GM18873 (cell line): ENCODE data around the gene SYNE2.
"Not testable (repeated sequence)": the region's sequence is repeated elsewhere in the genome, so short reads cannot be mapped to it uniquely, and the experiment has no call there.

Source experiments
- ATAC-seq: cut with Tn5 transposase; IDR thresholded peaks from one replicate; pipeline ENCODE4 v1.9.1; 2021; ENCODE audit warnings: mild to moderate bottlenecking, moderate library complexity, moderate number of reproducible peaks; ENCODE audit not compliant: unreplicated experiment, low FRiP score

SYNE2 gene

GRCh38 chr14:64112867-64113678 lies 260.3 kb downstream of the SYNE2 start:
- no peak for ATAC-seq

- no peak for ATAC-seq
These were observed 261.4 kb downstream of the SYNE2 start for GRCh38 chr14:64114166-64114565.

DNA sequence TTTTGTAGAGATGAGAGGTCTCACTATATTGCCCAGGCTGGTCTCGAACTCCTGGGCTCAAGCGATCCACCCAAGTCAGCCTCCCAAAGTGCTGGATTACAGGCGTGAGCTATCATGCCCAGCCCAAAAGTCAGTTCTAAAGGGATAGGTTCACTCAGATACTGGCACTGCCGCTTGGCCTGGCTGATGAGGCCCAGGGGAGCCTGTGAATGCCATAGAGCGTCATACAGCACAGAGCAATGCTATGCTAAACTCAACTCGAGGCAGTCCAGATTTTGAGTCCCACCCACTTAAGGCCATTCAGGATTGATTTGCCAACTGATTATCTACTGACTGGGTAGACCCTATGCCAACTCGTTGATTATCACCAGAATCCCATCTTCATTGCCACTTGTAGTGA lies 262.0 kb downstream of the SYNE2 start:
- no peak for ATAC-seq

DNA sequence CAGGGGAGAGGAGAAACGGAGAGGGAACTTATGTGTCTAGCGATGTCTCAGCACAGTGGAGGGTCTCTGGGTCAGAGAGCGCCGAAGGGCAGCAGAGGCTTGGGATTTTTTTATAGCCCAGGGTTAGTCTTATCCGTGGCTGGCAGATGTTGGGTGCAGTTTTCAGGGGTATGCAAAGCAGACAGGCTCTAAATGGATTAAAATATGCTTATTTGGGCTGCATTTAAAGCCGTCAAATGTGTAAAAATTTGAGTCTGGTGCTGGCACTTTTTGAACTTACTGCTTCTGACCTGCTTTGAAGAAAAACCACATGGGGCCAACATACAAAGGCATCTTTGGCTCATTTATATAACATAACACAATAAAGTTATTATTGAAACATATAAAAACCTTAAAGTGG lies 262.6 kb downstream of the SYNE2 start:
- ATAC-seq: no peak

GRCh38 chr14:64117671-64118402 lies 265.0 kb downstream of the SYNE2 start:
- no peak for ATAC-seq

DNA sequence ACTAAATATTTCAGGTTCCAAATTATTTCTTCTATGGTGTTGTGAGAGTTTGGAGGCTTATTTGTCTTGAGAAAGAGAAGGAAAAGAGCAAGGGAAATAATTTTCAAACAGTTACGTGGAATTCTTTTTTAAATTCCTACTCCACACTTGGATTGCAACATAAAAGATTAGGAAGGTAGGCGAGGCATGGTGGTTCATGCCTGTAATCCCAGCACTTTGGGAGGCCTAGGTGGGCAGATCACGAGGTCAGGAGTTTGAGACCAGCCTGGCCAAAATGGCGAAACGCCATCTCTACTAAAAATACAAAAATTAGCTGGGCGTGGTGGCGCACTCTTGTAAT lies 265.6 kb downstream of the SYNE2 start:
- ATAC-seq: not testable (repeated sequence)

DNA sequence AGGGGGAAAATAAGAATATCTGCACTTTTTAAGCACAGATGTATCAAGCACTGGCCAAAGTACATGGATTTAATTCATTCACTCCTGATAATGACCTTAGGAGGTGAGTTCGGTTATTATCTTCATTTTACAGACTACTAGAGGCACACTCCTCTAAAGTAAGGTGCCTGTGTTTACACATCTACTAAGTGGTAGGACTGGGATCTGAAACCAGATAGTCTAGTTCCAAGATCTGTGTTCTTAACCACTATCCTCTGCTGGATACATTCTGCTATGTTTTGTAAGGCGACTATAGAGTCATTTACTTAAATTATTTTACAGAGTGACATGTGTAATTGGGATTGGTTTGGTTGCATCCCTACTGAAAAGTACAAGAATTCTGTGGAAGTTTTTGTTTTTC lies 266.1 kb downstream of the SYNE2 start:
- ATAC-seq: no peak

DNA sequence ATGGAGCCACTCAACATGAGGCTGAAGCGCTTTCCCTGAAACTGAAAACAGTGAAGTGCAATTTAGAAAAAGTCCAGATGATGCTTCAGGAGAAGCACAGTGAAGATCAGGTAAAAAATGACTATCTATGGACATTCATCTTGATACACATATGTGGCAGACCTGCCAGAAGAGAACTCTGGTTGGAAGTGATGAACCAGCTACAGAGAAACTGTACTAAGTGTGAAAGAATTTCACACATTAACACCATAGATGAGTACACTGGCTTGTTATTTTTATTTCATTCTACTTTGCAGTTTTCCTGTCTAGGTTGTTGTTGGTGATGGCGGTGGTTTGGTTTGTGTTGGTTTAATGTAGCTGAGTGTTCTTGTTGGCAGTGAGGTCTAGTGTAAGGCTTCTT lies 266.7 kb downstream of the SYNE2 start:
- no peak for ATAC-seq

DNA sequence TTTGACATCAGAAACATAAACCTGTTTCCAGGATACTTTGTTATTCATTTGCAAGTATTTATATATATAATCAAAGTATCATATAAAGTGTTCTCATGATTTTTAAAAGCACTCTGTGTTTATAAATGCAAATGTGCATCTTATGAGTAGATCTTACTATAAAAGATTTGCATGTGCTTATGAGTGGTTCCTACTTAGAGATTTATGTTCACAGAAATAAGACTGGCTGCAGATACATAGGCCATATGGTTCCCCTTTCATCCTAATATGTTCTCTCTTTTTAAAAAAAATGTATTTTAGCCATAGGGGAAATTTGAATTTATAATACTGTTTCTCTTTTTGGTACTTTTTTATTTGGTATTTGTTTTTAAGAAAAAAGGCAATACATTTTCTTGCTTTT lies 267.2 kb downstream of the SYNE2 start:
- ATAC-seq: no peak

DNA sequence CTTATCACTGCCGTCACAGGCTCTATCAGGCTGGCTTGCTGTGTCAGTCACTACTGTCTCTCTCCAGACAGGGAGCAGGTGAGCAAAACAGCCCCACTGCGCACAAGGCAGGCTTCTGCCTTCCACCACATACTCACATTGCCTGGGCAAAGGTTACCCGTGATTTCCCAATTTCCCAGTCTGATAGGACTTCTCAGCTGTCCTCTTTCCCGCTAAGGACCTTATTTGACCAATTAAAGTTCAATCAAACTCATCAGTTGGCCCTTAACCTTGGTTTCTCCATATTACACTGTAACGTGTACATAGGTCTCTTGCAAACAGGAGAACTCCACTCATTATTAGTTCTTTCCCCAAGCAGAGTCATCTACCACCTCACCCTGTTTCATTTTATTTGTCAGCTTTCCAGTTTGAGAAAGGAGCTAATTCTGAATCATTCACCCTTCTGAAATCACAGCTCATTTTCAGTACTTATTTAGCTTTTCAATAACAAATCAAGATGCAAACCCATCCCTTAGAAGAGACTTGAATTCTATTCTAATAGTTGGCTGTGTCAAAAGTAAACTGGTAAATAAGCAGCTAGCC lies 270.5 kb downstream of the SYNE2 start:
- ATAC-seq: no peak

DNA sequence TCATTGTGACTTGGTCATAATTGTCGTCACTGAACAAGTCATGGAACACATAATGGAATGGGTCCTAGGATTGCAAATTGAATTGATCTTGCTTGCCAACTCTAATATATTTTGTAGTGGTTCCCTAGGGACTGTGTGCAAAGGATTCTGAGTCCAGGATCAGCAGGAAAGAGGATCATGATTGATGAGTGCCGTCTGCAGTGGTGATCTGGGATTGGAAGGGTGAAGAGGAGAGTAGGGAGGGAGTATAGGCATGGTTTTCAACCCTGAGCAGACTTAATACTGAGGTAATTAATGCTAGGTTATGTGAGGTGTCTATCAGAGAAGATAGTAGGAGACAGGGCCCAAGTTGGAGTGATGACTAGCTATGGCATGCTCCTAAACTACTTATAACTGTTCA lies 272.5 kb downstream of the SYNE2 start:
- no peak for ATAC-seq

DNA sequence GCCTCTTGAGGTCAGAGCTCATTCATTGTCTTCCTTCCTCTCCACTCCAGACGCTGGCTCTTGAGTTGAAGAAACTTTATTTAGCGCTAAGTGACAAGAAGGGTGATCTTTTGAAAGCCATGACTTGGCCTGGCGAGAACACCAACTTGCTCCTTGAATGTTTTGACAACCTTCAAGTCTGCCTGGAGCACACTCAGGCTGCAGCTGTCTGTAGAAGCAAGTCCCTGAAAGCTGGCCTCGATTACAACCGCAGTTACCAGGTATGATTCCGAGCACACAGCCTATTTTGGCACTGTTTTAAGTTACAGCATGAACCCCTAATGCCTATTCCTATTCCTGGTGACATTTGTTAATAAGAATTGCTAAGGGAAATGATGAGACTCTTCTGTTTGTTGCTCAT lies 273.7 kb downstream of the SYNE2 start:
- ATAC-seq: no peak

- no peak for ATAC-seq
These were observed 285.0 kb downstream of the SYNE2 start for GRCh38 chr14:64137657-64138290.

DNA sequence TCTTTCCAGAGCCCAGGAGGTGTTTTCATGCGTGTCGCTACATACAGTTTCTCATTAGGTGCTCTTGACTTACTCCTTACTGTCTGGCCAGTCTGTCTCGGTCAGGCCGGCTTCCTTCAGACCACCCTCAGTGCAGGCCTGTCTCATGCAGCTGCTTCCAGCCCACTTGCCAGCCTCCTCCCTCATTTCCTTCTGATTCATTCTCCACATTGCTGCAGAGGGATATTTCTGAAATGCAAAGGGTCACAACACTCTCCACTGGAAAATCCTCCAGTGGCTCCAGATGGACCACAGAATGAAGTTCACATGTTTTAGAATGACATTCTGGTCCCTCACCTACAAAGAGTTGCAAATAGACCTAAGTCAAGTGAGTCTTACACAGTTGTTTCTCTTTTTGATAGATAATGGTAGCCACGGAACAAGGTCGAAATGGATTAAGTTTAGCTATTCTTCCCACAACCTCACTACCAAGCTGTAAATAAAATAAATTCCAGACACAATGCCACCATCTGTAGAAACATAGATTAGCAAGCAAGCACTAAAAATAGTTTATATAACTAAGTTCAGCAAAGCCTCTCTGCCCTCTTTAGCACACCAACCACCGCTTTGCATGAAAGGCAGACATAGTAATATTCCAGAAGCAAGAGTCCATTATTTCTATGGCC lies 294.5 kb downstream of the SYNE2 start:
- ATAC-seq: no peak

DNA sequence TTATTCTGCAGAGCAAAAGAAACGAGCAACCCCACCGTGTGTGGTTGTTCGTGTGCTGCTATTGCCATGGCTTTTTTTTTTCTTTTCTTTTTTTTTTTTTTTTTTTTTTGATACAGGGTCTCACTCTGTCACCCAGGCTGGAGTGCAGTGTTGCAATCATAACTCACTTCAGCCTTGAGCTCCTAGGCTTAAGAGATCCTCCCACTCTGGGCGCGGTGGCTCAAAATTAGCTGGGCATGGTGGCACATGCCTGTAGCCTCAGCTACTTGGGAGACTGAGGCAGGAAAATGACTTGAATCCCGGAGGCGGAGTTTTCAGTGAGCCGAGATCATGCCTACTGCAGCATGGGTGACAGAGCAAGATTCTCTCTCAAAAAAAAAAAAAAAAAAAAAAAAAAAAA lies 297.1 kb downstream of the SYNE2 start:
- no peak for ATAC-seq

GRCh38 chr14:64158608-64159007 lies 305.8 kb downstream of the SYNE2 start:
- no peak for ATAC-seq

DNA sequence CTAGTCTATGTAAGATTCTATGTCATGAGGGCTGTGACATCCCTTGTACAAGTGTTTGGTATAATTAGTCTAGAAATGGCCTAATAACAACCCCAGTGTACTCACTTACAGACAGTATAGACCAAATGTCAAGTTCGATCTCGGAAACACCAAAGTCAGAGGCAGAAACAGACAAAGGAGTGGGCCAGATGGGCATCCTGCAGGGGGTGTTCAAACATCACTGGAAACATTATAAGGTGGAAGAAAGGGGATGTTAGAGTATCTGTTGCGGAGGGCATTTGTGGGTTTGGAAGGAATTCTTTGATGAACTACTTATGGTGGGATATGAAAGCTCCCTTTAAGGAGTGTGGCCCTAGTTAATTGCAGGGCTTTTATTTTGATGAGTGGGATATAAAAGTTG lies 306.8 kb downstream of the SYNE2 start:
- ATAC-seq: no peak

GRCh38 chr14:64170181-64170580 lies 317.4 kb downstream of the SYNE2 start:
- no peak for ATAC-seq

GRCh38 chr14:64174922-64175782 lies 322.3 kb downstream of the SYNE2 start:
- ATAC-seq: no peak

- no peak for ATAC-seq
These were observed 323.5 kb downstream of the SYNE2 start for GRCh38 chr14:64176330-64176729.
